Muscle of arm (tissue), 12 donors: Measurements from ENCODE around the gene POU2AF1. TPM values are rescaled to one million over a fixed set of nuclear protein-coding genes. Genes with fewer than 3 reads are reported as not detected.

Experiments used
- DNase-seq: peaks from one replicate; pipeline ENCODE4 v3.0.0-alpha.2; 2013
- polyA plus RNA-seq, 12 donors: library from polyadenylated mRNA; unstranded; fragments of 120-200 nt; gene quantifications; one replicate each; pipeline ENCODE4 v1.2.1, GENCODE V29; 2013; ENCODE audit not compliant: insufficient read length in 12 of 12

Gene POU2AF1
- polyA plus RNA-seq, 12 donors: 0.09 to 1.7 (median 0.24) TPM; not detected in 2

DNA sequence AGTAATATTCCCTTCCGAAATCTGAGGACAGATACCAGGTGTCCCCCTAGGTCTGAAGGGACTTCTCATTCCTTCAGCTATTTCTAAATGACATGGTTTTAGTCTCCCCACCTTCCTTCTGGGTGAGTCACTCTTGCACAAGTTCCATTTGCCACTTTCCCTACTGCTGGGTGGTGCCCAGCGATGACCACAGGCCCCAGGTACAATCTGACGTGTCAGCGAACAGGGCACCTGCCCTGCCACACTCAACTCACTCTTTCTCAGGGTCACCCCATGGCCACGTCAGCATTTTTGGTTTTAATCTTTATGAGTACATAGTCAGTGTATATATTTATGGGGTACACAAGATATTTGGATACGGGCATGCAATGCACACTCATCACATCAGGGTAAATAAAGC, 17.2 kb downstream of the POU2AF1 start:
- DNase-seq: no peak

DNA sequence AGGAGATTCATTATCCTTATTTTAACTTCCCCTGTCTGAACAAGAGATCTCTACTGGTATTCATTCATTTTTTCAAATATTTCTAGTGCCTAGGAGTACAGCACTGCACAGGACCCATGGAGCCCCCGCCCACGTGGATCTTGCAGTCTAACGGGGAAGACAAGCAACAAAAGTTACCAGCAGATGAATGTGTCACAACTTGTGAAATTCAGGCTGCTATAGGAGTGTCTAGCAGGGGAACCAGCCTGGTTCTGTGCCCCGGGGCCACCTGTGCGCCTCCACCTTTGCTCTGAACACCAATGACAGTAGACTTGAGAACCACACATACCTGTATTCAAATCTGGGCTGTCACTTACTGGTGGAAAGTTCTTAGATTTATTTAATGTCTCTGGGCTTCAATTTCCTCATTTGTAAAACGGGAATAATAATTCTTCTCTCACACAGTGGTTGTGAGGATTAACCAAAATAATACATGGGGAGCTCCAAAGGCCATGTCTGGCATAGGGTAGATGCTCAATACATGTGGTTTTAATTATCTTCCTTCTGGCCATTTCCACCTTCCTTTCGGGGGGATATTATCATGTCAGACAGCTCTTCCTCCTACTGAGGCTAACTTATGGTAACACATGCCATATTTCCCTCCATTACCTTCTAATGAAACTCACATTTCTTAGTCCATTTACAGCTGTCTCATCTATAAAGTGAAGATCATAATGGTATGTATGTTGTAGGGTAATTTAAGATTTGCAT, 17.8 kb downstream of the POU2AF1 start:
- no peak for DNase-seq

DNA sequence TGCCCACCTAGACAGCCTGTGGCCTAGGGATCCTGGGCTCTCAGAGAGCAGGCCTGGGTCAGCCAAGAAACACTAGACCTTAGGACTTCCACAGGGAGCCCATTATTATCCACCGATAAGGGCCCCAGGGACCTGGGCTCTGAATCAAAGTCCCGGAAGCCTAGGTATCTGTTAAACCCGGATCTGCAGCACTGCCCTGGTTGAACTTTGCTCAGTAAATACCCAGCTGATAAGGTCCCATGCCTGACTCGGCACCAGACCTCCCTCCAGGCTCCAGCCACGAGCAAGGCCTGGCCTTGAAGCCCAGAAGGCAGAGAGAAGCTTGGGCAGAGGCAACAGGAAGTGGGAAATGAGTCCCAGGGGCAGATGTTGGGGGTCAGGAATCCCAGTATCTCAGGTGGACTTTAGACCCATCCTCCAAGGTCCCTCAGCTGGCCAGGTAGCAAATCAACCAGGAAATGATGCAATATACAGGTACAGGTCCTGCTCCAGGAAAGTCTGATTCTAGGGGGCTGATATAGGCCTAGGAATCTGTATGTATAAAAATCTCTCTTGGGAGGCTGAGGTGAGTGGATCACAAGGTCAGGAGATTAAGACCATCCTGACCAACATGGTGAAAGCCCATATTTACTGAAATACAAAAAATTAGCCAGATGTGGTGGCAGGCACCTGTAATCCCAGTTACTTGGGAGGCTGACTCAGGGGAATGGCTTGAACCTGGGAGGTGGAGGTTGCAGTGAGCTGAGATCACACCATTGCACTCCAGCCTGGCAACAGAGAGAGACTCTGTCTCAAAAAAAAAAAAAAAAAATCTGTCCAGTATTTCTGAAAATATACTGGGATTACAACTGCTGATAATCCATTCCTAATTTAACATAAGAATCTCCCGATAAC, 18.7 kb downstream of the POU2AF1 start:
- DNase-seq: no peak

DNA sequence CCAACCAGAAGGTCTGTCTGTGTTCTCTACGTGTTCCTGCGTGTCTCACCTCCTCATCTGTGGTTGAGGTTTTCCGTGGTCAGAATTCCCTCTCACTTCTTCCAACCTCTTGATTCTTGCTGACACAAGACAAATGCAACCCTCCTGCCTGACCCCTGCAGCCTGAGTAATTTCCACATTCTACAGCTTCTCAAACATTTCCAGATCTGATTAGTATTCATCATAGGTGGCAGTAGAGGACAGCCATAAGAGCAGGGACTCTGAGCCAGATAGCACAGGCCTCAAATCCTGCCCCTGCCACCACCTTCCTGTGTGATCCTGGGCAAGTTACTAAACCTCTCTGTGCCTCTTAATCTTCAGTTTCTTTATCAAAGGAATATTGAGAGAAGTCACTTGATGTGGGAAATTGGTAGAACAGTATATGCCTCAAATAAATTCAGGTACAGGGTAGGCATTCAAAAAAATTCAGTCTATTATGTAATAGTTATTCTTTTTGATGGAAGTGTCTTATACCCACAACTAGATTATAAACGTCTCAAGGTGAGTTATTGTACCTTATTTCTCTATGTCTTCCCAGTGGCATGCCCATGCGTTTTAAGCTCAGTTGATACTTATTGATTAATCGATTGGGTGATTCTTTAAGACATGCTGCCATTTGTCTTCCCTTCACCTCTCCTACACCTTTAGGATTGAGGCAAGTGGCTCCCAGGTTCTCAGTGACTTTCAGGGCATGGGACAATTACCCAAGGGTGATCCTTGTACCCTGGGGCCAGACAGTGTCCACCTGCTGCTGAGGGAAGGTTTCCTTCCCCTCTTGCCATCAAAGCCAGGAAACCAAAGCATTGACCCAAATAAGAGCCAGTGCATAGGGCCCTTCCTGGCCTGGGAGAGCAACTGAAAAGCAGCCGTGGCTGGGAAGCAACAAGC, 19.6 kb downstream of the POU2AF1 start:
- no peak for DNase-seq

DNA sequence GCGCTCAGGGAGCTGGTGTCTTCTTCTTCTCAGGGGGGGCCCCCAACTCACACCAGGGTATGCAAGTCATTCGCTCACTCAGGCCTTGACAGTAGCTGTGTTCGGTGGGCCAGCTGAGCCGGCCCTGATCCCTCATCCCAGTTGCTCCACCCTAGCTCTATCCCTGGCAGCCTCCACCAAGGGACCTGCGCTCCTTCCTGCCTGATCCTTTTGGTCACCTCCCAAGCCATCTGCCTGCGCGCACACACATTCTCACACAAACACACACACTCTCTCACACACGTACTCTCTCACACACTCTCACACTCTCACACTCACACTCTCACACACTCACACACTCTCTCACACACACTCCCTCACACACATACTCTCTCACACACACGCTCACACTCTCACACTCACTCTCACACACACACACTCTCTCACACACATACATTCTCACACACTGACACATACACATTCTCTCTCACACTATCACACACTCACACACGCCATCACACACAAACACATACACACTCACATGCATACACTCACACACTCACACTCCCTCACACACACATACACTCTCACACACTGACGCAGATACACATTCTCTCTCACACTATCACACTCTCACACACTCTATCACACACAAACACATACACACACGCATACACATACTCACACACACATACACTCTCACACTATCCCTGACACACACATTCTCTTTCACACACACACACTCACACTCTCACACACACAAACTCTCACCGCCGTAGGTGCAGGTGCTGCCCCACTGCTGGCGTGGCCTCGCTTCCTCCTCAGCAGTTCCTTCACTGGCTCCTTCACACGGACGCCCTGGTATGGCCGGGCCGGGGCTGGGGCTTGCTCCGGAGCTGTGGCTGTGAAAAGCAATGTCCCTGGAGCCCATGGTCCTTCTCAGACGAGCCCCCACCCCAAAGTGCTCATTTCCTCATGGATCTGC, 20.8 kb downstream of the POU2AF1 start:
- no peak for DNase-seq

DNA sequence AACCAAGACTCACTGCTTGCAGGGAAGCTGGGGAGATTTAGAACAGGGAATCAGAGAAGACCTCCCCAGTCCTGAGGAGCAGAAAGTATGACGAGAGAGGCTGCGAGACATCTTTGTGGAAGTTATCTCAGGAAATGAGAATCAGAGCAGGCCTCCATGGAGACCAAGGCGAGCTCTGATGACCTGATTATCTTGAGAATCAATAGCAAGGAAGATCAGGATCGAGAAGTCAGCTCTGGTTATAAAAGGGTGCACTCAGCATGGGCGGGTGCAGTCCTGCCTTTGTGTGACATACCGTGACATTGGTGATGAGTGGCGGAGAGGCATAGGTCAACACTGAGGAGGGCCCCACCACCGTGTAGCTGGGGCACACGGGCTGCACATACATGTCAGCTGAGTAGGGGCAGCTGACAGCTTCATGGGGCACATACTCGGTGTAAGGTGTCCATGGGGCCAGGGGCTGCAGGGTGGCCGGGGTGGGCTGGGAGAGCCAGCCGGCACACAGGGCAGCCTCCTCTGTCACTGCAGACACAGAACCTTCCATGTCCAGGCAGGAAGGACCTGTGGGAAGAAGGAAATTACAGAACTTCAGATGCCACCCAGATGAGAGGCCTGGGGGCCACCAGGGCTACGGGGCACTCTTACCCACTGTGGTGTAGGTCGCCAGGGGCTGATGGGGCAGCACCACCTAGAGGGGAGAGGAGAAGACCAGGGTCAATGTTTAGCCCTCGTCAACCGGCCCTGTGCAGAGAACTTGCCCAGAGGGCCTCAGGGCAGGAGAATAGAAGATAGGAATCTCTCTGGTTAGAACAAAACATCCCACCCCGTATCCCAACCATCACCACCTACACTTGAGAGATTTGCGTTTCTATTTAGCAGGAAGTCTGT, 21.7 kb downstream of the POU2AF1 start:
- no peak for DNase-seq

DNA sequence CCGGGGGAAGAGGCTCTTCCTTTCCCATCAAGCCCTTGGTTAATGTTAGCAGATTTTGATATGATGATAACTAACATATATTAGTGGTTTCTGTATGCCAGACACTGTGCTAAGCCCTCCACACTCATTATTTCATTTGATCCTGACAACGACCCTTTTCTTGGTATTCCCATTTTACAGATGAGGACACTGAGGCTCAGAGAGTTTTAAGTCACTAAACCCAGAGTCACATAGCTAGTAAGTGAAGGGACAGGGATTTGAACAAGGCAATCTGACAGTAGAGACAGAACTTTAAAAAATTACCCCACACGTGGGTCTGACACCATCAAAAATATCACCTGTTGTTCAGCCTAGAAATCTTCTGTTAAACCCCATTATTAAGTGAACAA, 22.4 kb downstream of the POU2AF1 start:
- no peak for DNase-seq

DNA sequence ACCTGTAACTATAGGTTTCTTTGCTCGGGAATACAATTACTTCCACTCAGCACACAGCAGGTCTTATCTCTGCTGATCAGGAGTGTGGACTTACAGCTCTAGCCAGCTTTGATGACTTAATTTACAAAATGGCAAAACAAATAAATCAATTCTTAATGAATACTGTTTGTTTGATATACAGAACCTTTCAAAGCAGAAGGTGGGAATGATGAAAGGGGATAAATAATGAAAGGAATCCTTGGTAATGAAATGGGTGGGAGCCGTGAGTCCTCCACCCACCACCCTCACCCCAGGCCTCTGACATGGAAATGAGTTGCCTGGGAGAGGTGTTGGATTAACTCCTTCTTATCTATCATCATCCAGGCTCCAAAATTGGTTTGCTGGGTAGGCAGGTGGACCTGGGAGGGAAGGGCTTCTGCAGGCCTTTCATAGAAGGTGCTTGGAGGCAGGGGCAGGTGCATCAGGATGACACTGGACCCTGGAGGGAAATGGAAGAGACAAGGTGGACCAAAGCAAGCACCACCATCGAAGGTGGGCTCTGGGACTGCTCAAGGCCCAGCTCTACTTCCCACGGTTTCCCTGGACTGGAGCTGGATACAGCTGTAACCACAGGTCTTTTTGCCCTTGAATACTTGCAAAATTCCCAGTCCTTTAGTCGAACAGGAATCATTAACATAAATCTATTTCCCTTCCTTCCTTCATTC, 23.0 kb downstream of the POU2AF1 start:
- DNase-seq: no peak

DNA sequence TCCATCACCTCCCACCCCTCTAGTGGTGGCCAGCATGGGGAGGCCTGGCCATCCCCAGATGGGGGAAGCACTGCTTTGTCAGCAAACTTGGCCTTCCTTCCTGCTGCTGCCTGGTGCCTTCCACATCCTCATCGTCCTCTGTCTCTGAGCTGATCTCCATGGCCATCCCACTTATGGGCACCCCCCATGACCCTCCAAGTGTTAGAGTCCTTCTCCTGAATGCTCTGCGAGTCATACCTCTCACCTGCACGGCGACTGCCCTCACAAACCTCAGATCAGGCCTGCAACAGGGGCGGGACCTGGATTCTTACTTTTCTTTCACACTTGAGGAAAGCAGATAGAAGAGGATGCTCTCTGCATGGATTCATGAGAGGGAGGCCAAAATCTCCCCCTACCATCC, 24.0 kb downstream of the POU2AF1 start:
- DNase-seq: no peak

DNA sequence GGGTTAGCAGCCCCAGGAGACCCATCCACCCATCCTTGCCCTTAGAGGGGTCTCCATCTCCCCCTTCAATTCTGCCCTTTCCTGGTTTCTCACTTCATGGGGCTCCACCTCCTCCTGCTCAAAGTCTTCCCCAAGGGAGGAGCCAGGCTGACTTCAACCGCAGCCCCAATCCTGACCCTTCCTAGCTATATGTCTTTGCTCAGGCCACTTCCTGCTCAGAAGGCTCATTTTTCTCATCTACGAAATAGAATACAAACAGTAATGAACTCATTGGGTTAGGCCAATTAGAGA, 24.5 kb downstream of the POU2AF1 start:
- no peak for DNase-seq

DNA sequence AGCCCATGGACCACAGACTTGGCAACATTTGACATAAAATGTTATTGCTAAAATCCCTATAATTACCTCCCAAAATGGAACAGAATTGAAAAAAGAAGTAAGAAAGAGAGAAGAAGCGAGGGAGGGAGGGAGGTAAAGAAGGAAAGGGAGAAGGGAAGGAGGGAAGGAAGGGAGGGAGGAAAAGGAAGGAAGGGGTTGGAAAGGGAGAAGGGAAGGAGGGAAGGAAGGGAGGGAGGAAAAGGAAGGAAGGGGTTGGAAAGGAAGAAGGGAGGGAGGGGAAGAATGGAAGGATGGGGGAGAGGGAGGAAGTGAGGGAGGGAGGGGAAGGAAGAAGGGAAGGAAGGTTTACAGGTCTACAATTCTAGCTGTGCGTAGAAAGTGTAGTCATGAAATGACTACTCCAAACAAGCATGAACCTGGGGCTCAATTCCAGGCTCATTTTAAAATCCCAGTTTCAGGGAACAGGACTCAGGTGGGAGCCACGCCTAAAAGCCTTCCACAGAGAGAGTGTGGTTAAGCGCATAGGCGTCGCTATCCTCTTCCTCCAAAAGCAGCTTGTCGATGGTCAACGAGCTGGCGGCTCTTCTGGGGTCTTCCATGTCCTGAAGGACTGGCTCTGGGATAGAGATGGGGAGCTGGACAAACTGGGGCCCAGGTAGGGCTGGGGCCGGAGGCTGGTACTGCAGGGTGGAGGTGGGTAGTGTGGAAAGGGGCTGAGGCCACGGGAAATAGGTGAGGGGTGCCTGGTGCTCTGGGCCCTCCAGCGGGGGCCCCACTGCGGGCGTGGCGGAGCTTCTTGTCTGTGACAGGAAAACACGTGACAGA, 25.1 kb downstream of the POU2AF1 start:
- DNase-seq: no peak

DNA sequence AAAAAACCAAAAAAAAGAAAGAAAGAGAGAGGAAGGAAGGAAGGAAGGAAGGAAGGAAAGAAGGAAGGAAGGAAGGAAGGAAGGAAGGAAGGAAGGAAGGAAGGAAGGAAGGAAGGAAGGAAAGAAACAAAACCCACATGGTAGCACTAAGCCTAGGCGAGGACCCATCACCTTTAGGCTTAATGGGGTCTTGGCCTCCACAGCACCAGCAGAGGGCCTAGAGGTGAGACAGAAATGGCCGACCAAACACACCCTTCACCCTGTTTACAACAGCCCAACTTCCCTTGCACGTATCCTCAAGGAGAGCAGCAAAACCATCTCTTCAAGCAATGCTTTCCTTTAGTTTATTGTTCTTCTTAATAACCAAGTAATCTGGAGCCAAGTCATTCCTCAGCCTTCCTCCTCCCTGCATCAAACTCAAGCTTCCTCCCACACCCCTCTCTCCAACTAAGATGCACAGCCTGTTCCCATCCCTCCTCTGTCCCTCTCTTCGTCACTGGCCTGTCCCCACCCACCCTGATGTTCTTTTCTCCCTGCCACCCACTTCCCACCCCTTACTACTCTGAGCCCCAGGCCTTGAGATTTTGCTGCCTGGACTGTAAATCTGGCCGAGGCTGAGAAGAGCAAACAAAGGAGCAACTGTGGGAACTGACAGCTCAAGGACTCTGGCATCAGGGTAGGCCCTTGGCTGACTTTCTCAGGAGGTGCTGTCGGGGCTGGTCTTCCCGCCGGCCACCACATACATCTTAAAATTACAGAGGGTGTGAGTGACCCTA, 26.0 kb downstream of the POU2AF1 start:
- no peak for DNase-seq

DNA sequence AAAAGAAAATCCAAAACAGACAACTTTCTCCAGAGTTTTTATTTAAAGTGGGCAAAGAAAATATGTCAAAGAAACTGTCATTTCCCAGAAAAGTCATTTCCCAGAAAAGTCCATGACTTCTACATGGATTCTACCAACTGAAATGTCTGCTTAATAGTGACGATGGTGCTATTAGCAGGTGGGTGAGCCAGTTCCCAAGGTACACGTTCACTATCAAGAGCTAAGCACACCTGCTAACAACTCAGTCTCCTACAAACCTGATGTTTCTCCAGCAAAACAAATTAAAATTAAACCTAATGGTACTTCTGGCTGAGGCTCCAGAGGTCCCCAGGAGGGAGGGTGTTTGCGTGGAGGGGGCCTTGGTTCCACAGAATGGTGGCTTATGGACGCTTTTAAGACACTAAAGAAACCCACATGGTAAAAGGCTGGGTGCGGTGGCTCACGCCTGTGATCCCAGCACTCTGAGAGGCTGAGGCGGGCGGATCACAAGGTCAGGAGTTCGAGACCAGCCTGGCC, 26.8 kb downstream of the POU2AF1 start:
- no peak for DNase-seq

DNA sequence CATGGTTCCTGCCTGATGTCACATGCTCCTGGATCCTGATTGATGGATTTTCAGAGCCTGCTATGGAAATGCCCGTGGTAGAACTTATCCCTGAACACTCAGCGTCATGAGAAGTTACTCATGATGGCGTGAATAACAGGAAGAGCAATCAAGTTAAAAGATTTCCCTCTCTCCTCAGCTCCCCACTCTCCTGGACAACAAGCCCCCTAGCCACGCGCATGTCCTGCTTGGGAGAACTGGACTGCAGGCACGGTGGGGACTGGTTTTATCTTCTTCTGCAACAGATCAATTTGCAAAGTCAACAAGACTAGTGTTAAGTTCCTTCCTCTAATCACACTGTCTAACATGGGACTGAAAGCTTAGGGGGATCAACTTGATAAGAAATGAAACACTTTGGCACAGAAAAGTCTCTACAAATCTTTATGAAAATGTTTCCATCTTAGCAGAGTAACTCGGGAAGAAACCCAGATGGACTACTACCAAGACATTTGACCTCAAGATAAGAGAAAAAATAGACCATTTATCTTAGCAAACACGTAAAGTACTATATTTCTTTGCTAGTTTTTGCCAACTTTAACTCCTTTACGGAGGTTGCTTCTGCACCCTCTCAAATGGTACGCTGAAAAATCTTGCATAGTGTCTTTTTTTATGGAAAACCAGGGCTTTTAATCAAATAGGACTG, 27.6 kb downstream of the POU2AF1 start:
- no peak for DNase-seq

DNA sequence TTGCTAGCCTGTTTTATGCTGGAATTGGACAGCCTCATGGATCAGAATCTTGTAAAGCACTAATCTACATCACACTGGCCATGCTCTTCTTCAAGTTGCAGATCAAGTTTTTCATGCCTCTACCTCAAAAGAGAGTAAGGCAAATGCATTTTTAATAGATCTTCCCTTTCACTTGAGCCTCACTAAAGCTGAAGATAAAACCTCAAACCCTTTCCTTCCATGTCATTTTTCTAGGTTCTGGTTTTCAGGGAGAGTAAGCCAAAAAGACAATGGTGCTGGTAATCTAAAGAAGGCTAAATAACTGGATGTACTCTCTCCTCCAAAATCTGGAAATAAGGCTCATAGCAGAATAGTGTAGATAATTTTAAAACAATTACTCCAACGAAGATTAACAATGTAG, 28.3 kb downstream of the POU2AF1 start:
- DNase-seq: no peak

DNA sequence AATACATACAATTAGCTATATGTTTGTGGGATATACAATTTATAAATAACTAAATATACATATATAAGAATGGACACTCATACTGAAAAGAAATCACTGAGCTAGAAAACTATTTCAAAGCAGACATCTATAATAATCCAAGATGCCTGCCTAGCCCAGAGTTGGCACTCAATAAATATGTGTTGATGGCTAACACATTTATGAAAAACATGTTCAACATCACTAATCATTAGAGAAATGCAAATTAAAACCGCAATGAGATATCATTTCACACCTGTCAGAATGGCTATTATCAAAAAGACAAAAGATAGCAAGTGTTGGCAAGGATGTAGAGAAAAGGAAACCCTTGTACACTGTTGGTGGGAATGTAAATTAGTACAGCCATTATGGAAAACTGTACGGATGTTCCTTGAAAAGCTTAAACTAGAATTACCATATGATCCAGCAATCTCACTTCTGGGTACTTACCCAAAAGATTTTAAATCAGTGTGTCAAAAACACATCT, 29.8 kb downstream of the POU2AF1 start:
- no peak for DNase-seq

DNA sequence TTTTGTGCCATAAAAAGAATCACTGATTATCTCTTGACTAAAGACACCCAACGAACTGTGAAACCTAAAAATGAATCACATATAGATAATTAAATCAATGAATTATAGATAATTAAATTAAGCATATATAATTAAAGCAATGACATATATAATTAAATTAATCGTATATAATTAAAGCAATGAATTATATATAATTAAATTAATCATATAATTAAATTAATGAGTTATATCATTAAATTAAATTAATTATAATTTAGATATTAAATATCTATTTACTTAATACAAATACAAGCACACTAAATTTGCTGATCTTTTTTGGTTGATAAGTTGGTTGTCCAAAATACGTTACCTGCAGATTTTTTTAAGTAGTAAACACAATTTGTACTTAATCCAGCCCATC, 30.9 kb downstream of the POU2AF1 start:
- no peak for DNase-seq
